Thymus (tissue), 11 donors: Measurements from ENCODE around the gene DNAJC21. TPM values are rescaled to one million over a fixed set of nuclear protein-coding genes. Genes with fewer than 3 reads are reported as not detected.

Experiments used
- DNase-seq, 9 donors: peaks; one replicate each; pipeline ENCODE4 v3.0.0-alpha.2; 2013; ENCODE audit warnings: low spot score in 9 of 9, low read depth in 6 of 9, missing footprints in 1 of 9
- H3K27ac ChIP-seq, 2 donors: one replicate each; pipeline ENCODE4 v1.5.1; 2013; ENCODE audit warnings: control low read depth in 1 of 2, low read depth in 1 of 2, low read length in 1 of 2, mild to moderate bottlenecking in 1 of 2, moderate library complexity in 1 of 2
- H3K27me3 ChIP-seq, 2 donors: one replicate each; pipeline ENCODE4 v1.5.1; 2013; ENCODE audit warnings: low read length in 1 of 2; ENCODE audit not compliant: control insufficient read depth in 2 of 2, insufficient read depth in 1 of 2
- H3K36me3 ChIP-seq, 2 donors: one replicate each; pipeline ENCODE4 v1.5.1; 2013; ENCODE audit warnings: low read length in 1 of 2, mild to moderate bottlenecking in 1 of 2, moderate library complexity in 1 of 2; ENCODE audit not compliant: control insufficient read depth in 2 of 2, insufficient read depth in 2 of 2
- H3K4me1 ChIP-seq, 2 donors: one replicate each; pipeline ENCODE4 v1.5.1; 2013; ENCODE audit warnings: low read length in 2 of 2; ENCODE audit not compliant: control insufficient read depth in 2 of 2, insufficient read depth in 2 of 2
- H3K4me3 ChIP-seq, 2 donors: one replicate each; pipeline ENCODE4 v1.5.1; 2013; ENCODE audit warnings: low read length in 2 of 2, control low read depth in 1 of 2, mild to moderate bottlenecking in 1 of 2
- H3K9me3 ChIP-seq, 2 donors: one replicate each; pipeline ENCODE4 v1.5.1; 2013; ENCODE audit warnings: low read length in 1 of 2, mild to moderate bottlenecking in 1 of 2; ENCODE audit not compliant: control insufficient read depth in 2 of 2, insufficient read depth in 1 of 2
- WGBS: extraction: QIAGEN DNeasy Blood & Tissue Kit; methylation state at CpG from one replicate; pipeline ENCODE4 v1.1.7; 2013; 5-methylcytosine and 5-hydroxymethylcytosine counted together
- polyA plus RNA-seq: library from polyadenylated mRNA; stranded (reverse); fragments of 200-250 nt; gene quantifications from one replicate; pipeline ENCODE4 v1.2.3, GENCODE V29; 2013
- total RNA-seq: library from RNA; stranded (reverse); fragments of 120-200 nt; gene quantifications from one replicate; pipeline ENCODE4 v1.2.4, GENCODE V29; 2013
- donor health status: healthy.

The DNAJC21 gene
- total and polyA plus RNA-seq, 2 donors: 28.9 to 42.8 TPM

DNA sequence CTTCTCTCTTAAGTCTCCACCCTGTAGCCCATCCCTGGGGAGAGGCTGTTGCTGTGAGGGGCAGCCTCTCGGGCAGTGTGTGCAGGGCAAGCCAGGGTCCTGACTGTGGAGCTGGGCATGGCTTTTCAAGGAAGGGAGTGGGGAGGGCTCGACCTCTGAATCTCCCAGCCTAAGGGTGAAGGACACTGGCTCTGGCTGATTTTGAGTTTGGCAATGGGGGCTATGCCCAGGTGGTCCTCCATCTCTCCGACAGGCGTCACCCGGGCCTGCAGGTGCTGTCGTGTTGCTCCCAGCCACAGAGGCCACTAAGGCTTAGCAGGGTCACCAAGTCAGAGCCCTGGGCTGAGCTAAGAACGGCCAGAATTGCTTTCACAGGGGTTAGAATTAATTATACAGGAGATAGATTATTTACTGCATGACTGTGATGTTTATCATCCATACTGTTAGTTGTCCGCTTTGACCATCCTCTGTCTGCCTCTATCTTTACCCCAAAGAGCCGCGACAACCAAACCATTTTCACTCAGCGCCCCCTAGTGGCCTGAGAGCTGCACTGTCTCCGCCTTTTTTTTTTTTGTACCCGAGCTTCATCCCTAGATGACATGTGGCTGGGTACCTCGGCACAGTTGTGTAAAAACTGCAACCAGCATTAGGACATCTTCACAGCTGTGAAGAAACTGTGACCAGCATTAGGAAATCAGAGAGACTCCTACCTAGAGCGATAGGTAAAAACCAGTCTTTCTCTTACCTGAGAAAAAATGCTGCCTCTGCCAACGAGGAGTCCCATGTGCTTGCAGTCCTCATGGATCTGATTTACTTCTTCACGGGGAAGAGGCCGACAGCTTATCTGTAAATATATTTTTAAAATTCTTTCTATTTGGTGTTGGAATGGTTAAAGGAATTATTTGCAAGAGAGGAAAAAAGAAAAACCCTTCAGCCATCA lies 73.9 kb downstream of the DNAJC21 start:
- Histone ChIP-seq H3K27ac (no peak overlapping the region), H3K4me3 (no peak overlapping the region), H3K36me3 (no peaks in the 10 kb centered on the region), H3K4me1 (no peaks in the 10 kb centered on the region), H3K27me3 (peaks cover 0 to 4% of the 10 kb centered on the region in 2 donors), H3K9me3 (no peaks in the 10 kb centered on the region)
- 55% methylated on average over 18 of the region's 18 CpGs for WGBS
- DNase-seq: peak; percentile 13 to 68 (median 32)

DNA sequence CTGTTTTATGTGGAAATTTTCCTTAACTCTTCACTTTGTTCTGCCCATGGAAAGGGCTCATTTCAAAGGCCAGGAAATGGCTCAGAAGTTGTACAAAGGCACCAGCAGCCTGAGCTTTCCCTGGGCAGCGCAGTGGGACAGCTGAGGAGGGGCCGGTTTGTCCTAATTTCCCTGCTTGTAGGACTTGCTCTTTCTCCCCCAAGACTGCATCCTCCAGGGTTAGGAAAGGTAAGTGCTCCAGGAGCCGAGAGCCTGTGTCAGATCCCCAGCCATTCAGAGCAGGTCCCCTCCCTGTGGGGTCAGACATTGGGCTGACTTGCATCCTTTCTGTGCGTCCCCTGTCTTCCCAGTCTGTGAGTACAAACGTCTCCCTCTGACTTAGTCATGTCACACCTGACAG lies 74.8 kb downstream of the DNAJC21 start:
- WGBS: 80% methylated on average over 5 of the region's 5 CpGs
- H3K27ac ChIP-seq: no peak overlapping the region
- DNase-seq: no peak
- no peak overlapping the region for H3K4me3 ChIP-seq
- no peaks in the 10 kb centered on the region for H3K36me3 ChIP-seq
- peaks cover 0 to 4% of the 10 kb centered on the region in 2 donors for H3K27me3 ChIP-seq
- no peaks in the 10 kb centered on the region for H3K4me1 ChIP-seq
- H3K9me3 ChIP-seq: no peaks in the 10 kb centered on the region

DNA sequence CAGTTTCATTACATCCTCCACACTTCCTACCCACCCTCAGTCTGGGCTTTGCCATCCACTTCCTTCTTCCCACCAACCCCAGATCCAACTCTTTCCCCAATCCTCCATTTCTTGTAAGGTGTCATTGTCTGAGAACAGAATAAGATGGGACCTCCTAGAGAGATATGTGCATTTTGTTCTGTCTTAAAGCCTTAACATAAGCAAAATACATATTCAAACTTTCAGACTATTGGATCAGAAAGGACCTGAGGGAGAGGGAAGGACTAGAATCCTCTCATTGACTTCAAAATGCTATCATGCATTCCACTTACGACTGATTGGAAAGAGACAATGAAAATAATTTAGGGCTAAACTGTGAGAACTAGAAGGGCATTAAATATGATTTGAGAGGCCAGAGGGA lies 75.4 kb downstream of the DNAJC21 start:
- Histone ChIP-seq H3K27me3 (peaks cover 0 to 4% of the 10 kb centered on the region in 2 donors), H3K4me3 (no peak overlapping the region), H3K27ac (no peak overlapping the region), H3K9me3 (no peaks in the 10 kb centered on the region), H3K4me1 (no peaks in the 10 kb centered on the region), H3K36me3 (no peaks in the 10 kb centered on the region)
- no peak for DNase-seq
- WGBS: 94% methylated on average over 1 of the region's 1 CpG

Other genes with a start within 250 kb of the DNAJC21 start
- 0.33 TPM for gene TTC23L, start 90.4 kb upstream of the DNAJC21 start, total RNA-seq
- 0.52 TPM for gene TTC23L, start 90.4 kb upstream of the DNAJC21 start, polyA plus RNA-seq
- 21.2 TPM for gene RAD1, start 14.1 kb upstream of the DNAJC21 start, total RNA-seq
- gene RAD1, start 14.1 kb upstream of the DNAJC21 start, polyA plus RNA-seq: 15.8 TPM
- 40.6 TPM for gene BRIX1, start 13.8 kb upstream of the DNAJC21 start, total RNA-seq
- gene BRIX1, start 13.8 kb upstream of the DNAJC21 start, polyA plus RNA-seq: 32.8 TPM
- not detected for gene AGXT2, start 118.4 kb downstream of the DNAJC21 start, total RNA-seq
- 0.02 TPM for gene AGXT2, start 118.4 kb downstream of the DNAJC21 start, polyA plus RNA-seq